NB4 (cell line): Measurements from ENCODE around the gene CEP89.

Experiments
- DNase-seq: peaks from one replicate; pipeline ENCODE4 v3.0.0; 2010; ENCODE audit warnings: low read depth
- H3K4me3 ChIP-seq: one replicate; pipeline ENCODE4 v1.5.1; 2011; ENCODE audit warnings: mild to moderate bottlenecking, low read depth, low read length, moderate library complexity
- MYC ChIP-seq: IDR thresholded peaks from 2 replicates; pipeline ENCODE4 v1.6.1; 2011; ENCODE audit warnings: low read depth, low read length
- POLR2A ChIP-seq: IDR thresholded peaks from 2 replicates; pipeline ENCODE4 v1.6.1; 2011; ENCODE audit warnings: mild to moderate bottlenecking; ENCODE audit not compliant: insufficient read length; ENCODE audit errors: extremely low read depth
- TF ChIP-seq, protein P1 (sequence below): IDR thresholded peaks from 2 replicates; pipeline ENCODE4 v1.6.1; 2011; ENCODE audit warnings: low read depth, low read length
- TF ChIP-seq, protein P2 (sequence below): IDR thresholded peaks from one replicate; pipeline ENCODE4 v1.5.1; 2012; ENCODE audit warnings: low read depth, low read length

CEP89 gene

DNA sequence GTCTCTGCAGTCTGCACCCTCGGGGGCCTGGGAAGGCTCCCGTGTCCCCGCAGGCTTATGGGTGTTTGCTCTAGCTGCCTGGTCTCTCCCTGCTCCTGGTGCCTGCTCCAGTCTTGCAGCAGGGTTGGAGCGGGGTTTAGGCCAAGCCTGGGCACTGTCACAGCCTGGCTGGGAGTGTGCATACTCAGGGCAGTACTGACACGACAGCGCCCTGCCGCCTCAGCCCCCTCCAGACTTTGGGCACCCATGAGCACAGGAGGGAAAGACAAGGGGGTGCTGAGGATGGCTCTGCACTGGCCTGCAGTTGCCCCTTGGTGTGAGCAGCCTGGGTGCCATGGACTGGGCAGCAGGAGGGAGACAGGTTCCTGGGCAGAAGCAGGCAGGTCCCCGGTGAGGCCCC is 35.7 kb downstream of the CEP89 start:
- no peak overlapping the region for H3K4me3 ChIP-seq
- no peak for DNase-seq
- TF ChIP-seq MYC, result no peak
- TF ChIP-seq POLR2A, result no peak
- TF ChIP-seq, protein P1, sequence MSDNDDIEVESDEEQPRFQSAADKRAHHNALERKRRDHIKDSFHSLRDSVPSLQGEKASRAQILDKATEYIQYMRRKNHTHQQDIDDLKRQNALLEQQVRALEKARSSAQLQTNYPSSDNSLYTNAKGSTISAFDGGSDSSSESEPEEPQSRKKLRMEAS, result no peak
- TF ChIP-seq, protein P2, sequence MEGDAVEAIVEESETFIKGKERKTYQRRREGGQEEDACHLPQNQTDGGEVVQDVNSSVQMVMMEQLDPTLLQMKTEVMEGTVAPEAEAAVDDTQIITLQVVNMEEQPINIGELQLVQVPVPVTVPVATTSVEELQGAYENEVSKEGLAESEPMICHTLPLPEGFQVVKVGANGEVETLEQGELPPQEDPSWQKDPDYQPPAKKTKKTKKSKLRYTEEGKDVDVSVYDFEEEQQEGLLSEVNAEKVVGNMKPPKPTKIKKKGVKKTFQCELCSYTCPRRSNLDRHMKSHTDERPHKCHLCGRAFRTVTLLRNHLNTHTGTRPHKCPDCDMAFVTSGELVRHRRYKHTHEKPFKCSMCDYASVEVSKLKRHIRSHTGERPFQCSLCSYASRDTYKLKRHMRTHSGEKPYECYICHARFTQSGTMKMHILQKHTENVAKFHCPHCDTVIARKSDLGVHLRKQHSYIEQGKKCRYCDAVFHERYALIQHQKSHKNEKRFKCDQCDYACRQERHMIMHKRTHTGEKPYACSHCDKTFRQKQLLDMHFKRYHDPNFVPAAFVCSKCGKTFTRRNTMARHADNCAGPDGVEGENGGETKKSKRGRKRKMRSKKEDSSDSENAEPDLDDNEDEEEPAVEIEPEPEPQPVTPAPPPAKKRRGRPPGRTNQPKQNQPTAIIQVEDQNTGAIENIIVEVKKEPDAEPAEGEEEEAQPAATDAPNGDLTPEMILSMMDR, result no peak

DNA sequence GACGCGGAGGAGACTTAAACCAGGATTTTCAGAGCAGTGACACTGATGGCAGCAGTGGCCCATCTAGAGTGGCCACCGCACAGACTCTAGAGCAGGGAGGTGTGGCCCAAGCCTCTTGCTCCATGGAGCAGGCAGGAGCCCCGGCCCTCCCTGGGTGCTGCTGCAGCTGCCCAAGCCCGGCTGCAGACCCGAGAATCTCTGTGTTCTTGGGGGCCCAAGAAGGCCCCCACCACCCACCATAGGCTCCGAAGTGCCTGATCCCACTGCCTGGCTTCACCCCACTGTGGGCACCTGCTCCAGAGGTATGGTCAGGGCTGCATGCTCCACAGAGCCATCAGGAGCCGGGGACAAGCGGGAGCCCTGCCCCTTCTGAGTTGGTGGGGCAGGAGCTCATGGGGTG is 36.1 kb downstream of the CEP89 start:
- DNase-seq, result no peak
- H3K4me3 ChIP-seq, result no peak overlapping the region
- TF ChIP-seq POLR2A (no peak), MYC (no peak)
- TF ChIP-seq, protein P1, result no peak
- TF ChIP-seq, protein P2, result no peak

DNA sequence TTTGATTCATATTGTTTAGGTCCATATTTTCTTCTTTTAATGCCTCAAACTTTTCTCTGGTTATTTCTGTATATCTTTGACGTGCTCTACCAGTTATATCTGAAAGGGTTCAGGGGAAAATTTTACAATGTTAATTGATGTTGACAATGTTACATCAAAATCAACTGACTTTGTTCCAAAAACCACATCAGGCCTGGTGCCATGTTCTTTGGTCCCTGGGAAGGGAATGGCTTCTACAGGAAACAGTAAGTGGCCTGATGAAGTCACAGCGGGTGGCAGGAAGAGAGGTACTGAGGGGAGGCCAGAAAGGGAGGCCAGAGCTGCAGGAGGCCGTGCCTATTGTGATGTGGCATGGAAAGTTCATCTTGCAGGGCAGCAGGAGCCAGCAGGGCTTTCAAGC is 38.2 kb downstream of the CEP89 start:
- no peak for DNase-seq
- TF ChIP-seq, protein P2, result no peak
- no peak for TF ChIP-seq POLR2A
- TF ChIP-seq MYC, result no peak
- TF ChIP-seq, protein P1, result no peak
- H3K4me3 ChIP-seq, result no peak overlapping the region

DNA sequence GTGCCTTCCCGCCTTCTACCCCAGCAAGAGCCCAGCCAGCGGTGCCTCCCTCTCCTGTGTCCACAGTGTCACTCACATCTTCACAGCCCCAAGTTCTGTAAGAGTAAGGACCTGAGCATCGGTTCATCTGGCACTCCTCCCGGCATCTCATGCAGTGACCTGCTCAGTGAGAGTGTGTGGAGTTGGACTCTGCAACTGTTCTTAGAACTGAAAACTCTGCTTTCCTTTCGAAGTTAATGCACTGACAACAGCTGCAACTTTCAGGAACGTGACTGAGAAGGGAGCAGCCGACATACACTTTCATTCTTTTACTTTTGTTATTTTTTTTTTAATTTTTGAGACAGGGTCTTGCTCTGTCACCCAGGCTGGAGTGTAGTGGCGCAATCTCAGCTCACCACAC is 41.2 kb downstream of the CEP89 start:
- no peak for DNase-seq
- H3K4me3 ChIP-seq, result no peak overlapping the region
- TF ChIP-seq MYC, result no peak
- TF ChIP-seq, protein P1, result no peak
- no peak for TF ChIP-seq POLR2A
- TF ChIP-seq, protein P2, result no peak

DNA sequence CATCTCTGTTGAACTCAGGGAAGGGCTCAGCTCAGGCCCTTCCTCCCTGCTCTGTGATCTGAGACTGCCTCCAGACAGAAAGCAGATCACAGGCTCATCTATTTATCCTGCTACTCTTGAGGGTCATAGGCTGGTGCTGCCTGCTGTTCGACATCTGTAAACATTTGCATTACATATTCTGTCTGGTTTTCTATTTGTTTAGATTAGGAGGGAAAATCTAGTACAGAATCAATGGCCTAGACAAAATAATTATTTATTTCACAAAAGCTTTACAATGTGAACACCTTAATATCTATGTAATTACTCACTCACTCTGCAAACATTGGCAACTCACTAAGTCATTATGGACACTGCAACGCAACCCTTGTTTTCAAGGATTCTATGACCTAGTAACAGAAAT is 43.0 kb downstream of the CEP89 start:
- TF ChIP-seq, protein P2, result no peak
- no peak for TF ChIP-seq MYC
- no peak for DNase-seq
- H3K4me3 ChIP-seq, result no peak overlapping the region

DNA sequence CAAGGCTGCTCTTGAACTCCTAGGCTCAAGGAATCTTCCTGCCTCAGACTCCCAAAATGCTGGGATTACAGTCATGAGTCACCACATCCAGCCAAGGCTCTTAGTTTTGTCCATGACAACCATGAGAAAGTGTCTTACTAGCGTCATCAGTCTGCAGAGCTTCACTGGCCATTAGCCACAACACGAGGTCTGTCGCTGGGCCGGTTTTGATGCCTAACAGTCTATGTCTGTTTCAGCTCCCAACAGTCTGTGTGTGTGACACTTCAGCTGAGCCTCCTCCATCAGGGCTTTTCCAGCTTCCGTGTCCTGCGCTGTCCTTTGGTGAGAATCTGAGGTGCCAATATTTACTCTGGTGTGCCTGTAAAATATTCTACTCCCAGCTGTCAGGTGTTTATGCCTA is 47.6 kb downstream of the CEP89 start:
- no peak for DNase-seq
- TF ChIP-seq MYC (no peak), POLR2A (no peak)
- TF ChIP-seq, protein P1, result no peak
- TF ChIP-seq, protein P2, result no peak
- H3K4me3 ChIP-seq, result no peak overlapping the region
